CD14-positive monocyte (primary cell): Measurements from ENCODE around the gene GPR15LG. TPM values are rescaled to one million over a fixed set of nuclear protein-coding genes. Genes with fewer than 3 reads are reported as not detected.

Experiments used
- DNase-seq, 3 donors: peaks; one replicate each; pipeline ENCODE4 v3.0.0-alpha.2; 2011 to 2022
- H2AFZ ChIP-seq: 2 replicates; pipeline ENCODE4 v1.6.0; 2012; ENCODE audit warnings: mild to moderate bottlenecking, low read depth, low read length, inconsistent platforms; ENCODE audit not compliant: insufficient read depth, poor library complexity, severe bottlenecking
- H3K27ac ChIP-seq, 2 donors: 1 replicate in 1 of 2; 2 replicates in 1 of 2; pipeline ENCODE4 v1.5.1; 2012 to 2013; ENCODE audit warnings: low read length in 2 of 2, control low read depth in 1 of 2, inconsistent platforms in 1 of 2, low read depth in 1 of 2, mild to moderate bottlenecking in 1 of 2
- H3K27me3 ChIP-seq, 2 donors: one replicate each; pipeline versions ENCODE4 v1.6.0 to v1.6.1; 2011 to 2013; ENCODE audit warnings: low read length in 2 of 2; ENCODE audit not compliant: control insufficient read depth in 2 of 2, insufficient read depth in 2 of 2
- H3K36me3 ChIP-seq, 2 donors: replicated peaks in 1 of 2; 1 replicate in 1 of 2; 2 replicates in 1 of 2; pipeline versions ENCODE4 v1.5.1 to v1.6.1; 2012 to 2013; ENCODE audit warnings: low read length in 2 of 2, control low read depth in 1 of 2, inconsistent platforms in 1 of 2, mild to moderate bottlenecking in 1 of 2; ENCODE audit not compliant: insufficient read depth in 2 of 2, control insufficient read depth in 1 of 2
- H3K4me1 ChIP-seq, 2 donors: 1 replicate in 1 of 2; 2 replicates in 1 of 2; pipeline versions ENCODE4 v1.5.1 to v1.6.1; 2012 to 2013; ENCODE audit warnings: low read length in 2 of 2, control low read depth in 1 of 2, inconsistent platforms in 1 of 2, mild to moderate bottlenecking in 1 of 2, moderate library complexity in 1 of 2; ENCODE audit not compliant: insufficient read depth in 2 of 2, control insufficient read depth in 1 of 2
- H3K4me2 ChIP-seq: replicated peaks from 2 replicates; pipeline ENCODE3; 2012; ENCODE audit warnings: low read length, moderate library complexity, mild to moderate bottlenecking; ENCODE audit not compliant: poor library complexity, severe bottlenecking; ENCODE audit errors: extremely low read depth
- H3K4me3 ChIP-seq, 3 experiments: fragments of 200-600 bp in 1 of 3; sonication (generic) in 1 of 3; replicated peaks in 1 of 3; 1 replicate in 2 of 3; 2 replicates in 1 of 3; pipeline ENCODE4 v1.5.1; 2011 to 2013; ENCODE audit warnings: low read length in 3 of 3, mild to moderate bottlenecking in 3 of 3, control low read depth in 2 of 3, low read depth in 2 of 3, inconsistent platforms in 1 of 3, moderate library complexity in 1 of 3
- H3K79me2 ChIP-seq: 2 replicates; pipeline ENCODE4 v1.6.0; 2012; ENCODE audit warnings: mild to moderate bottlenecking, control low read depth, inconsistent platforms, low read length, moderate library complexity; ENCODE audit not compliant: insufficient read depth
- H3K9ac ChIP-seq: 2 replicates; pipeline ENCODE4 v1.6.0; 2017; ENCODE audit warnings: low read length, mild to moderate bottlenecking; ENCODE audit not compliant: insufficient read depth, poor library complexity, severe bottlenecking
- H3K9me3 ChIP-seq, 2 donors: replicated peaks in 1 of 2; 1 replicate in 1 of 2; 2 replicates in 1 of 2; pipeline versions ENCODE4 v1.5.1 to v1.6.1; 2012 to 2013; ENCODE audit warnings: low read length in 2 of 2, control low read depth in 1 of 2; ENCODE audit not compliant: control insufficient read depth in 1 of 2, insufficient read depth in 1 of 2
- H4K20me1 ChIP-seq: 2 replicates; pipeline ENCODE4 v1.6.0; 2012; ENCODE audit warnings: mild to moderate bottlenecking, low read length, control low read depth, moderate library complexity; ENCODE audit not compliant: insufficient read depth
- H3K27ac Mint-ChIP-seq, 7 donors: one replicate each; pipeline ENCODE4 v1.8.0; 2020; ENCODE audit warnings: mild to moderate bottlenecking in 7 of 7, mixed read lengths in 7 of 7, moderate library complexity in 6 of 7, inconsistent platforms in 2 of 7
- H3K27me3 Mint-ChIP-seq, 3 donors: one replicate each; pipeline ENCODE4 v1.8.0; 2021 to 2022; ENCODE audit warnings: low read depth in 3 of 3, mild to moderate bottlenecking in 3 of 3, mixed read lengths in 3 of 3, moderate library complexity in 3 of 3, inconsistent platforms in 1 of 3
- H3K36me3 Mint-ChIP-seq, 2 donors: one replicate each; pipeline ENCODE4 v1.8.0; 2020; ENCODE audit warnings: mixed read lengths in 2 of 2, inconsistent platforms in 1 of 2, mild to moderate bottlenecking in 1 of 2
- H3K4me1 Mint-ChIP-seq: one replicate; pipeline ENCODE4 v1.8.0; 2020; ENCODE audit warnings: mild to moderate bottlenecking, mixed read lengths
- H3K4me3 Mint-ChIP-seq, 2 donors: one replicate each; pipeline ENCODE4 v1.8.0; 2020; ENCODE audit warnings: mild to moderate bottlenecking in 2 of 2, mixed read lengths in 2 of 2, moderate library complexity in 1 of 2
- H3K9me3 Mint-ChIP-seq, 7 donors: one replicate each; pipeline ENCODE4 v1.8.0; 2020 to 2022; ENCODE audit warnings: mixed read lengths in 7 of 7, mild to moderate bottlenecking in 6 of 7, moderate library complexity in 6 of 7, inconsistent platforms in 2 of 7
- WGBS: methylation state at CpG from one replicate; pipeline ENCODE4 v1.1.5; 2013; ENCODE audit warnings: missing lambda C conversion rate; ENCODE audit not compliant: insufficient coverage; 5-methylcytosine and 5-hydroxymethylcytosine counted together
- intact Hi-C, 2 donors: fragments of 100-400 bp; cut with micrococcal nuclease; formaldehyde crosslinking; loops; one replicate each; pipeline versions ENCODE4 v1.15.0 to v1.15.1; 2023
- polyA plus RNA-seq, 3 donors: library from polyadenylated mRNA; depleted of rRNA in 1 of 3; unstranded in 2 of 3; stranded (reverse) in 1 of 3; fragments of 300-500 nt in 2 of 3; fragments of >200 nt in 1 of 3; fragmentation: Illumina TruSeq in 2 of 3; gene quantifications; 1 replicate in 2 of 3; 2 replicates in 1 of 3; pipeline ENCODE4 v1.2.3, GENCODE V29; 2012 to 2021
- TF ChIP-seq, protein P1 (sequence below): fragments of 200-600 bp; IDR thresholded peaks from one replicate; pipeline ENCODE4 v1.8.0; 2022; ENCODE audit warnings: antibody characterized with exemption, mild to moderate bottlenecking

GPR15LG gene
- polyA plus RNA-seq, 3 donors: not detected

DNA sequence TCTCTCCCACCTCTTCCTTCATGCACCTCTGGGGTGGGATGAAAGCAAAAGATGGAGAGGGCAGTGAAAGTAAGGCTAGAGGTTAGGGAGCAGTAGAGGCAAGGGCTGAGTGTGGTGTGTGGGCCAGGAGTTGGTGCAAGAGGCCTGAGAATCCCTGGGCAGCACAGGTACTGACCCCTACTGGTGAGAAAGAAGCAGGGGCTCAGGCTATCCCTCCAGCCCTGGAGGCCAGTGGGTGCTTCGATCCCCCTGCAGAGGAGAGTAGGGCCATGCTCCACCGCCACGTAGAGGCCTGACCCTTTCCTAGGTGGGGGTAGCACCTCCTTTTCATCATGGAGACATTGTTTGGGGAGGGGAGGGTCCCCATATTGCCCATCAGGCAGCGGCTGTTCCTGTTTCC, 30.5 kb downstream of the GPR15LG start:
- H3K36me3 Mint-ChIP-seq: no peaks in the 10 kb centered on the region
- Histone ChIP-seq H3K4me1 (no peaks in the 10 kb centered on the region), H3K36me3 (no peaks in the 10 kb centered on the region), H3K27me3 (no peaks in the 10 kb centered on the region), H3K79me2 (no peaks in the 10 kb centered on the region), H2AFZ (no peak overlapping the region), H3K4me2 (no peak overlapping the region), H3K27ac (no peak overlapping the region), H3K9me3 (no peaks in the 10 kb centered on the region), H3K9ac (no peak overlapping the region), H3K4me3 (no peak overlapping the region), H4K20me1 (no peaks in the 10 kb centered on the region)
- DNase-seq: no peak
- H3K27ac Mint-ChIP-seq: no peak overlapping the region
- peaks cover 0 to 10% (median 4%) of the 10 kb centered on the region in 3 donors for H3K27me3 Mint-ChIP-seq
- H3K4me1 Mint-ChIP-seq: no peaks in the 10 kb centered on the region
- H3K9me3 Mint-ChIP-seq: no peaks in the 10 kb centered on the region
- H3K4me3 Mint-ChIP-seq: no peak overlapping the region
- 71% methylated on average over 2 of the region's 4 CpGs for WGBS
- intact Hi-C loops: loop anchor here in 1 of 2 donors (1.0 kb wide), 1 partner anchor 58 kb away; no protein-coding TSS in a partner anchor
- TF ChIP-seq, protein P1, sequence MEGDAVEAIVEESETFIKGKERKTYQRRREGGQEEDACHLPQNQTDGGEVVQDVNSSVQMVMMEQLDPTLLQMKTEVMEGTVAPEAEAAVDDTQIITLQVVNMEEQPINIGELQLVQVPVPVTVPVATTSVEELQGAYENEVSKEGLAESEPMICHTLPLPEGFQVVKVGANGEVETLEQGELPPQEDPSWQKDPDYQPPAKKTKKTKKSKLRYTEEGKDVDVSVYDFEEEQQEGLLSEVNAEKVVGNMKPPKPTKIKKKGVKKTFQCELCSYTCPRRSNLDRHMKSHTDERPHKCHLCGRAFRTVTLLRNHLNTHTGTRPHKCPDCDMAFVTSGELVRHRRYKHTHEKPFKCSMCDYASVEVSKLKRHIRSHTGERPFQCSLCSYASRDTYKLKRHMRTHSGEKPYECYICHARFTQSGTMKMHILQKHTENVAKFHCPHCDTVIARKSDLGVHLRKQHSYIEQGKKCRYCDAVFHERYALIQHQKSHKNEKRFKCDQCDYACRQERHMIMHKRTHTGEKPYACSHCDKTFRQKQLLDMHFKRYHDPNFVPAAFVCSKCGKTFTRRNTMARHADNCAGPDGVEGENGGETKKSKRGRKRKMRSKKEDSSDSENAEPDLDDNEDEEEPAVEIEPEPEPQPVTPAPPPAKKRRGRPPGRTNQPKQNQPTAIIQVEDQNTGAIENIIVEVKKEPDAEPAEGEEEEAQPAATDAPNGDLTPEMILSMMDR: peak; percentile 34

DNA sequence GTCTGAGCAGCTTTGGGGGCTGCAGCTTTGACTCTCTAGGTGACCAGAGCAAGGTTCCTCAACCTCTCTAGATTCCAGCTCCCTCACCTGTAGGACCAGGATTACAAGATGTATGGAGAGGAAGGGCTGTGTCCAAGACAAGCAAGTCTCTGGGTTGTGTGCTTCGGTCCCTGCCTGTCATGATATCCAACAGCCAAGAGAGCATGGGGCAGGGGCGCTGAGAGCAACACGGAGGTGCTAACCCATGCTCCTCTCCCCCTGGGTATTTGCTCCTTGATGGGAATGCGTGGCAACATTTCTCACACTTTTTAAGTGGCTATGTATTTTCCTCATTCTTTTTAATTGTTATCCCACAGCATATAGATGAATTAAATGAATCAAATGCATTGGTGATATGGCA, 31.0 kb downstream of the GPR15LG start:
- H3K4me3 Mint-ChIP-seq: no peak overlapping the region
- intact Hi-C loops: loop anchor here in 1 of 2 donors (1.0 kb wide), 1 partner anchor 58 kb away; no protein-coding TSS in a partner anchor
- no peak overlapping the region for H3K4me2 ChIP-seq
- H3K27me3 Mint-ChIP-seq: peaks cover 0 to 10% (median 4%) of the 10 kb centered on the region in 3 donors
- TF ChIP-seq, protein P1: no peak
- no peaks in the 10 kb centered on the region for H3K36me3 ChIP-seq
- WGBS: 86% methylated on average over 3 of the region's 4 CpGs
- H3K79me2 ChIP-seq: no peaks in the 10 kb centered on the region
- H3K4me1 Mint-ChIP-seq: no peaks in the 10 kb centered on the region
- no peak overlapping the region for H3K27ac ChIP-seq
- H3K4me1 ChIP-seq: no peaks in the 10 kb centered on the region
- H2AFZ ChIP-seq: no peak overlapping the region
- no peak overlapping the region for H3K27ac Mint-ChIP-seq
- no peaks in the 10 kb centered on the region for H4K20me1 ChIP-seq
- no peaks in the 10 kb centered on the region for H3K36me3 Mint-ChIP-seq
- no peaks in the 10 kb centered on the region for H3K27me3 ChIP-seq
- H3K9ac ChIP-seq: no peak overlapping the region
- no peak for DNase-seq
- no peak overlapping the region for H3K4me3 ChIP-seq
- no peaks in the 10 kb centered on the region for H3K9me3 ChIP-seq
- no peaks in the 10 kb centered on the region for H3K9me3 Mint-ChIP-seq
